GM19324 (cell line): Measurements from ENCODE around the gene MGLL.

ENCODE experiments used
- ATAC-seq: cut with Tn5 transposase; IDR thresholded peaks from one replicate; pipeline ENCODE4 v1.9.1; 2021; ENCODE audit warnings: mild to moderate bottlenecking, moderate library complexity; ENCODE audit not compliant: unreplicated experiment, low FRiP score

MGLL gene

DNA sequence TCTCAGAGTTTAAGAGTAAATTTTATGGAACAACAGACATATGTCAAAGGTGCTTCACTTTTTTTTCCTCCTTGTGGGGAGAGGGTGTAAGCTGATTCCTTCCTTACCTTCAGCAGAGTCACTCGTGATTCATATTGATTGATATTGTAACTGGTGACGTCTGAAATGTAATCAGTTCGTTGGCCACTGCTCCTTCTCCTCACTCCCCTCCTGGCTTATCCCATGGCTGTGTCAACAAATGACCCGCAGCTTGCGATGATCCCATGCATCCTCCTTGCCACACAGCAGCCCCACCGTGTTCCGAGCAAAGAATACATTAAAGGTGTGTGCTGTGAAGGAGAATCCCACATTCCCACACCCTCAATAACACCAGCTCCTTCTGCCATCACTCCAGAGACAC is 7.3 kb downstream of the MGLL start:
- ATAC-seq: no peak

DNA sequence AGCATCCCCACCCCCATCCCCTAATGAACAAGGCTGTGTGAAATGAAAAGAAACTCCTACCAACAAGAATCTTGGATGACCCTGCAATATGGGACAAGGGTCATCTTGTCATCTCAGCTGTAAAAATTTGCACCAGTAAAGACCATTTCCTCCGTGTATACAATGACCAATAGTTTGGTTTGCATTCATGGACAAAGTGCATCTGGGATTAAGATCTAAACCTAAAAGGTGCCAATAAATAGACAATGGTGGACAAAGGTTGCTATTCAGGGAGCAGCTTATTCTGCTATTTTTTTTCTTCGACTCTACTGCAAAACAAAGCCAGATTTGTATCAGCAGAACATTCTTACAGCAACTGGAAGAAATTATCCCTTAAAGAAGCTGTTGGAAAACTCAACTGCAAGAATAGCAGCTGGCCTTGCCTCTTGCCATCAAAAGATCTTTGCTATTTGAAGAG is 8.0 kb downstream of the MGLL start:
- no peak for ATAC-seq

DNA sequence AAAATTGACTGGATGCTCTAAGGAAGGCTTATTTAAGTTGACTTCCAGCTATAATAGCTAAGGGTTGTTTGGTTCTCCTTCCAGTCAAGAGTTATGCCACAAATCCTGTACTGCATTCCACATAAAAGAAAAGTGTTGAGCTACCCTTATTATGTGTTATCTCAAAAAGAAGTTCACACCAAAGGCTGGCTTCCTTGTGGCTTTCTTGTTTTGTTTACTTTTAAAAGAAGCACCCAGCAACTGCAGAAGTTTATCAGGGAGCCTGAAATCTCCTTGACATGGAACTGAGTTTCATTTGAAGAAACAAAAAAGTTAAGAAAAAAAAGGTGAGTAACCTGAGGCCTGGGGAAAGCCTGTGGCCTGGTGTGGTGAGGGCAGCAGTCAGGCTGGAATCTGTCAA is 10.2 kb downstream of the MGLL start:
- ATAC-seq: no peak

DNA sequence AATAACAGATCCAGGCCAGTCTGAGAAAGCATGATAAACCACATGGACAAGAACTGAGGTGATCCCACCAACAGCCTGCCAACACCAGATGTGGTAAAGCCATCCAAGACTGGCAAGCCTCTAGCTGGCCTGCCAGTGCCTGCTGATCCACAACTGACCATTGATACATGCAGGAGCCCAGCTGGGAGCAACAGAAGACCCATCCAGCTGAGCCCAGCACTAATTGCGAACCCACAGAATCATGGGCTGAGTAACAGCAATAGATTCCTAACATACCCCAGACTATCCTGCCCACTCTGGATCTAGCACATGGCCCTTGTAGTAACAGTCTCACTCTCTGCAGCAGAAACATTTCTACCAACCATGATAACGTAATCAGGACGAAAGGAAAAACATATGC is 10.6 kb downstream of the MGLL start:
- no peak for ATAC-seq

DNA sequence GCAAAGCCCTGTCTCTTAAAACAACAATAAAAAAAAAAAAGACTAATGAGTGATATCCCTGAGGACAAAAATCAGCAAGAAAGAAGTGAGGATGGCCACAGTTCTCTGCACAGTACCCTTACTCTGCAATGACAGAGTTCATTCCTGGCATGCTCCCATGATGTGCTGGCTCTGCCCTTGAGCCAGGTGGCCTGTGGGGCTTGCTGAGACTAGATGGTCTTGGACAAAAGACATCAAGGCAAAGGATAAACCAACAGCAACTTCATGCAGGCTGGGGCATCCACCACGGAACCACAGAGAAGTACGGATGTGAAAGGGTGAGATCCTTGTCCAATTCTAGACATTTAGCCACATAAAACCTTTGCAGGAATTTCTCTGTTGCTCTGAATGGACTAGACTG is 12.7 kb downstream of the MGLL start:
- no peak for ATAC-seq

DNA sequence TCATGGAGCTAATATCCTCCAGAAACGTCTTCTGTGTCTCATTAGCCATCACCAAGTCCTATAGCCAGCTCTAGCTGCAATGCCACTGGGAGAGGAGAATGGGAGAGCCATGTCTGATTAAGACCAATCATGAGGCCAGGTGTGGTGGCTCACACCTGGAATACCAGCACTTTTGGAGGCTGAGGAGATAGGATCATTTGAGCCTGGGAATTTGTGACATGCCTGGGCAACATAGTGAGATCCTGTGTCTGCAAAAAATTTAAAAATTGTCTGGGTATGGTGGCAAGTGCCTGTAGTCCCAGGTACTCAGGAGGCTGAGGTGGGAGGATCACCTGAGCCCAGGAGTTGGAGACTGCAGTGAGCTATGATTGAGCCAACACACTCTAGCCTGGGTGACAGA is 13.1 kb downstream of the MGLL start:
- ATAC-seq: no peak

DNA sequence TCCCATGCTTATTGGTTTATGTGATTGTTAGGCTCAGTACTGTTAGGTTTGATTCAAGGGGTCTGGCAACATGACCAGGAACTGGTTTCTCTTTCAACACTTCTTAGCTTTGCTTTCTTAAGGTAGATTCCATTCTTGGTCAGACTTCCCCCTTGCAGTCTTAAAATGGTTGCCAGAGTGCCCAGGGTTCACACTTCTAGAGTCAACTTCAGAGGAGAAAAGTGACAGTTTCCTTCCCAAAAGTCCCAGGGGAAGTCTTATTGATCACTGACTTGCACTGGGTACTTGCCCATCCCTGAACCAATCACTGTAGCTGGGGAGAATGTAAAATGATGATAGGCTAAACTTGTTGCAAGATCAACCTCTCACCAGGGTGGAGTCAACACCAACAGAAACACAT is 14.1 kb downstream of the MGLL start:
- ATAC-seq: no peak

DNA sequence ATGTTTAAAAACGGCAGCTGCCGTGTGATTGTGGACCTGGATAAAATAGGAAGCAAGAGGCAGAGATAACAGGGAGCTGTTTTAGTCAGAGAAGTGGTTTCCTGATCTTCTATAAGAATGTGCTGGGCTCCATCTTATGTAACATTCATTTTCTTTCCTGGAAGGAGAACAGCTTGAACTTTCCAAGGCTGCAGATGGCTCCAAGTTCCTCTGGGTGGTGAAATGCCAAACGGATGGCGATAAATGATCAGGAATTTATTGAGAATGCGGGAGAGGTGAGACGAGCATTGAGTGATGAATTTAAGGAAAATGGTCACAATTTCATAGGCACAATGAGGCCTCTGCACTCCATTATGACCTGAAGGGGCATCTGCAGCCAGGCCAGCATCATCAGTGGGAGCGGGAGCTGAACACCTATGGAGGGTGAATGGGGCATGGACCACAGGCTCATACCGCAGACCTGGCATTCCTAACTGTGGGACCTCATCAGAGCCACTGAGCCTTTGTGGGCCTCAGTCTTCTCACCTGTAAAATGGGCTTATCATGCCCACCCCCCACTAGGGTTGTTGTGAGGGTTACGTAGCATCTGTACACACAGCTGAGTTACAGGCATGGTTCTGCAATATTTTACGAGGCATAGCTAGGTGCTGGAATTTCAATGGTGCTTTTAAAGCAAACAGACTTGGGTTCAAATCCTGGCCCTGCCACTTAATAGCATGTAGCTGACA is 17.1 kb downstream of the MGLL start:
- ATAC-seq: no peak

DNA sequence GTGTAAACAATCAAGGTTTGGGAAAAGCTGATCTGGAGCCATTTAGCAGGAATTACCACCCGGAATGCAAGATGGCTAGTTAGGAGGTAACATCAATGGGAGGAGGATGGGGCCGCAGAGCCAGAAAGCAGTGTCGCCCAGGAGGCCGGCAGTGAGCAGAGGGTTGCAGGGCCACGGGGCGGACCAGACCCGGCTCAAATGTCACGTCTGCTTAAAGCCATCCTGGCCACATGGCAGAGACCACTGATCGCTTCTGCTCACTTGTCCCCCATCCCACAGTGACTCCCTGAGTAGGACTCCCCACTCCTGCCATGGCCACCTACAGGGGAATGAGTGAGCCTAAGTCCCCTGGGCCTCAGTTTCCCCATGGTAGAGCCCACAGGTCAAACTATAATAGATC is 18.2 kb downstream of the MGLL start:
- ATAC-seq: no peak

DNA sequence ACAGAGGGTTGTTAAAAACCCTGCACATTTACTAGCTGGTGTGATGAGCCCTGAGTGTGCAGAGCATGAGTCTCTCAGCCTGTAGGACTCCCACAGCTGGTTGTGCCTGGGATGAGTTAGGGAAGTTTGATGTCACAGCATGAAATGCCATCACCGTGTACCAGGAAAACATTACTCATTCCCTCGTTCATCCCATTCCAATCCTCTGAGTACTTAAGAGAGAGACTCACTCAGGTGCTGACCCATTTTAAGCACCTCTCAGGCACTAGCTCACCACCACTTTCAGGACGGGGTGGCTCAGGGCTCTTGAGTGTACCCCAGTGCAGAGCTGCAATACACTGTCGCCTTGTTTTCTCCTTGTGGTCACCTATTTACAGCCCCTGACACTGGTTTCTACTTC is 18.7 kb downstream of the MGLL start:
- no peak for ATAC-seq

DNA sequence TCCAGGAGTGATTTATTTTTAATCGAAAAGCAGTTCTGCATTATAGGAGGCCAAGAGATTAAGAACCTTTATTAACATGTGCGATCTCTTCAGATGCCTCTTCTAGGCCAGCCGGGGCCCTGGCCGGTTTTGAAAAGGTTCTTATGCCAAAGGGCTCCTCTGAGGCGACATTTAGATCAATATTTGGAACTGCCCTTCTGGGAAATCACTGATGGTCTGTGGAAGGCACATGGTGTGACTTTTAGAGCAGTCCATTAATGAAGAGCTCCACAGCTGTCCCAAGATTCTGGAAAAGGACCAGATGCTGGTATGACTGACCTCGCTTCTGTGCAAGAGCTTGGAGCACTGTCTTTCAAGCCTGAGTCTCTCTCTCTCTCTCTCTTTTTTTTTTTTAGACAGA is 19.7 kb downstream of the MGLL start:
- ATAC-seq: no peak

DNA sequence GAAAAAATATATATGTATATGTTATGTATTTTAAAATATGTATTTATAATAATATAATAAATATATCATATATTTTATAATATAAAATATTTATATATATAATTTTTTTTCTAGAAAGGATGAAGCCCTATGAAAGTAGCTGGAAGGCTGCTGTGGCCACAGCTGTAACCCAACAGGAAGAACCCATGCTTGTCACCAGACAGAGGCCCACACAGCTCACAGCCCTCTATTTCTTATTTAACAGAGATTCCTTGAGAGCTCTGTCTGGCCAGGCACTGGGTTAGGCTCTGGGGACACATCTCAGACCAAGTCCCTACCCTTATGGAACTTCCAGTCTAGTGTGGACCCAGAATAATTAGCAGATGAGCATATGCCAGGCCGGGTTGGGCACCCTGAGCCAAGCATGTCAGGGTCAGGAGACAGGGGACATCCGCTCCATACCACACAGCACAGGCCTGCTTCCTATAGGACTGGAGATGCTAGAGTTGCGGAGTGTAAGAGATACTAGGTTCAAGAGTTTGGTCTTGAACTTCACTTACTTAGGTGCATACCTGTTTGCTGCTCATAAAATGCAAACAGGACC is 20.5 kb downstream of the MGLL start:
- ATAC-seq: no peak

DNA sequence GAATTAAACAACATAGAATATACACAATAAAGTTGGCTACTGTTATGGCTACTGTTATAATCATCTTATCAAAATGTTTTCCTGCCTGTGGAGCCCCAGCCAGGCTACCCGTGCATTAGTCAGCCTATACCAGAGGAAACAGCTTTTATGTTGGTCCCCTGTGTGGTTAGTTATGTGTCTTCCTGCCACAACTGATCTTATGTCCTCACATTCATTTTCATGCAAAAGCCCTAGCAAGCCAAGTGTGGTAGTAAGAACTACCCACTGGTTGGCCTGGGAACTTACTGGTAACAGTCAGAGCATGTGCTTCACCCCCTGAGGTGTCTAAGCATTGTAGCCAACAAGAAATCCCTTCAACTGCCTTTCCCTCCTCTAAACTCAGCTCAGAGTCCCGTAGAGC is 21.8 kb downstream of the MGLL start:
- no peak for ATAC-seq

DNA sequence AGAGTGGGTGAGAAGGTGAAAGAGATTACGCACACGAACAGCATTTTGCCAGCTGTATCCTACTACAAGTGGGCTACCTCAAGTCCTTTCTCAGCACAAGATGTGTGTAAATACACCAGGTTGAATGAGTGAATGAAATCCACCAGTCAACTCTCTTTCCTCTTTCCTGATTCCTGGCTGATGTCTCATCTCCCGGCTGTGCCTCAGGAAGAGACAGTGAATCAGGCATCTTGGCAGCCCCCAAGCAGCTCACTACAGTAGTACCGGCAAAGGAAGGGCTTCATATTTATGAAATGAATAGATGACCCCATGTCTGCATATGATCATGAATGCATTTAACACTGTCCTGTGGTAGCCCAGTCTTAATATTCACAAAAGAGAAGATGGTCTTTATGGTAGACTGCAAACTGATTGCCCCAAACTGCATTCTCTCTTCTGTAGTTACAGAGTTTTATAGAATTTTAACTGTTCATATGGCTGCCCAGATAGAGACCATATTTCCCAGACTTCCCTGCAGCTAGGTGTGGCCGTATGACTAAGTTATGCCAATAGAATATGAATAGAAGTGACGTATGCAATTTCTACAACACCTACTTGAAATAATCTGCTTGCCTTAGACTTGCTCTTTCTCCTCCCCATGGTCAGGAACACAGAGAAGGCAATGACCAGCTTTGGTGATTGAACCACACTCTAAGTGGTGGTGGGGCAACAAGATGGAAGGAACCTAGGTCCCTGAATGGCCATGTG is 22.7 kb downstream of the MGLL start:
- ATAC-seq: no peak

DNA sequence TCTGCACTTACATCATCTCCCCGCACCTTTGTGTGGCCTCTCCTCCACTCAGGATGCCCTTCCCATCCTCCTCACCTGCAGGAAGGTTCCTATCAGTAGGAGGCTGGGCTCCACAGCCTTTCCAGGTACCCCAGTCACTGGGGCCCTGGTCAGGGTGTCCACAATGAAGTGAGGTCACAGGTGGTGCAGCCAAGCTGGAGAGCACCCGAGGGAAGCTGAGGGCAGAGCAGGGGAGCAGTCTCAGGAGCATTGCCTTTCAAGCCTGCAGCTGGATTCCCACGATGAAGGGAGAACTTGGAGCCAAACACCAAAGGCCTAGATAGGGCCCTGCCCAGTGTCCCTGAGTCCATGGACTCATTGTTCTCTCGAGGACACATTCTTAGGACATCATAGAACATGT is 23.6 kb downstream of the MGLL start:
- ATAC-seq: no peak

DNA sequence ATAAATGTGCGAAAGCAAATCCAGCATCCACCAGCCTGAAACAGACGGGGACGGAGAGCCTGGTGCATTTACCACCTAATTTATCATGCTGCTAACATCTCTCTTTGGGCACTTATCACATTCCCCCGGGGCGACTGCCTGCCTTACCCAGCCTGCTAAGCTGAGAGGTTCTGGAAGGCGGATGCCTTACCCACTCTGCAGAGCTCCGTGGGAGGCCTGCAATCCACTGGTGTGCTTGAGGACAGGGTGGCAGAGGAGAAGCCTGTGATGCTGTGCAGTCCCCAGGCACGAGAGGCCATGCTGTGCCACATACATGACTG is 25.5 kb downstream of the MGLL start:
- no peak for ATAC-seq

DNA sequence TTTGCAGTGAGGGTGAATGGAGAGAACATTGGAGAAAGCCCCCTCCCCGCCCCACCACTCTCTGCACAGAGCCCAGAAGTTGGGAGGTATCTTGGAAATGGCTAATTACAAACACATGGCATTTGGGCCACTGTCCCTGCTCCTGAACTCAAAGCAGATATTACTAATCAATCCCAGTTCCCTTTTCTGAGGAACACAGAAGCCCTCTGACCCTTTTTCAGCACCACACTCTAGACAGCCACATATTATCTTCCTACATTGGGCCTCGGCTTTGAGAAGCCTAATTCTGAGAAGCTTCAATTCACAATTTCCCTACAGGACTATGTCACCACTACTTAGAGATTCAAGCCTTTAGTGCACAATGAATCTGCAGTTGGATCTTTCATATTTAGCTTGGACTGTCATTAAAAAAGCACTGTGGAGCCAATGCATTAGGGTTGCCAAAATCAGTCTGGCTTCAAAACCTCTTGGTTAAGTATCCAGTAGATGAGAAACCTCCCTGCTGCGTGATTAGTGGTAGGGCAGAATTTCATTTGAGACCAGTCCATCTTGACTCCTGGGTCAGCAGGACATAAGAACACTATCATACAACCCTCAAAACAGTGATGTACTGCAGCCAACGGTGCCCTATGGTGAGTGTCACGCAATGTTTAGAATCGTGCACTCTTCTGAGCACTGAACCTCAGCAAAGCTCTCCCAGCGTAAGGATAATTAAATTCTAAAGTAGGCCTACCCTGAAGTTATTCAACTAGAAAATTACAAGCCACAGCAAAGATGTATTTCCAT is 26.1 kb downstream of the MGLL start:
- ATAC-seq: no peak

DNA sequence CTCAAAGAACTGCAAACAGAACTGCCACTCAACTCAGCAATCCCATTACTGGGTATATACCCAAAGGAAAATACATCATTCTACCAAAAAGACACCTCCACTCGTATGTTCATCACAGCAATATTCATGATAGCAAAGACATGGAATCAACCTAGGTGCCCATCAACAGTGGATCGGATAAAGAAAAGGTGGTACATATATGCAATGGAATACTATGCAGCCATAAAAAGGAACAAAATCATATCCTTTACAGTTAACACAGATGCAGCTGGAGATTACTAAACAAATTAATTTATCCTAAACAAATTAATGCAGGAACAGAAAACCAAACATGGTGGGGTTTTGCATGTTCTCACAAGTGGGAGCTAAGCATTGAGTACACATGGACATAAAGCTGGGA is 27.3 kb downstream of the MGLL start:
- no peak for ATAC-seq

DNA sequence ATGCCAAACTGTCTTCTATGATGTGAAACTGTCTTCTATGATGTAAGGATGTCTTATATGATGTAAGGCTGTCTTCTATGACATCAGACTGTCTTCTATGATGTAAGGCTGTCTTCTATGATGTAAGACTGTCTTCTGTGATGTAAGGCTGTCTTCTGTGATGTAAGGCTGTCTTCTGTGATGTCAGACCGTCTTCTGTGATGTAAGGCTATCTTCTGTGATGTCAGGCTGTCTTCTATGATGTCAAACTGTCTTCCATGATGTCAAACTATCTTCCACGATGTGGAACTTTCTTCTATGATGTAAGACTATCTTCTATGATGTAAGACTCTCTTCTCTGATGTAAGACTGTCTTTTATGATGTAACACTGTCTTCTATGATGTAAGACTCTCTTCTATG is 27.9 kb downstream of the MGLL start:
- no peak for ATAC-seq

DNA sequence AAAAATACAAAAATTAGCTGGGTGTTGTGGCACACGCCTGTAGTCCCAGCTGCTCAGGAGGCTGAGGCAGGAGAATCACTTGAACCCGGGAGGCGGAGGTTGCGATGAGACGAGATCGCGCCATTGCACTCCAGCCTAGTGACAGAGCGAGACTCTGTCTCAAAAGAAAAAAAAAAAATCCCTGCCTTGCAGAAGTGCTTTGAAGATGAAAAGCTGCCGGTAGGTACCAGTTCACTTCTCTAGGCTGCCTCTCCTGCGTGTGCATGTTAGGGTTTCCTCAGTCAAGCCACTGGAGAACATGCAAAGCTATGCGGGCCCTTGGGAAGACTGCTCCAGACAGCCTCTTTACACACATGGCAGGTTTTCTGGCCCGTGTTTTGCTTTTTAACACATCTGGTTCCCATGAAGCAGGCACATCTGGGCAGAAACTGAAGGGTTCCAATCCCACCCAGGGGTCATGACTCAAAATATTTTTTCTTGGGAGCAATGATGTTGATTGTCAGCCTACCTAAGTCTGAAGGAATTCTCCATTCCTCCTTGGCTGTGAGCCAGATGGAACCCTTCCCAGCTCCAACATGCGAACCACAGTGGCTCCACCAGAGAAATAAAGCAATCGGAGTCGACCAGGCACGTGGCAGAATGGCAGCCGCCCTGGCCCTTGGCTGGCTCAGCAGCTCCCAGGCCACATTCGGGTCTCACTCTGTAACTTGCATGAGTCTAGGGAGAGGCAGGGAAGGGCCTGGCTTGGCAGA is 29.6 kb downstream of the MGLL start:
- ATAC-seq: no peak
